Muscle layer of colon (tissue), 2 donors: ENCODE results near the gene ZSWIM6.

Experiments used
- H3K27ac ChIP-seq: one replicate; pipeline ENCODE4 v1.7.0; 2013; ENCODE audit warnings: low read depth, mild to moderate bottlenecking, low read length, moderate library complexity
- H3K27me3 ChIP-seq, 2 donors: one replicate each; pipeline ENCODE4 v1.7.0; 2013; ENCODE audit warnings: low read length in 2 of 2, mild to moderate bottlenecking in 2 of 2; ENCODE audit not compliant: insufficient read depth in 2 of 2, control insufficient read depth in 1 of 2
- H3K36me3 ChIP-seq: one replicate; pipeline ENCODE4 v1.7.0; 2013; ENCODE audit warnings: mild to moderate bottlenecking, low read length; ENCODE audit not compliant: insufficient read depth
- H3K4me1 ChIP-seq: one replicate; pipeline ENCODE4 v1.7.0; 2013; ENCODE audit warnings: mild to moderate bottlenecking, low read length; ENCODE audit not compliant: insufficient read depth
- H3K4me3 ChIP-seq, 2 donors: one replicate each; pipeline ENCODE4 v1.7.0; 2013; ENCODE audit warnings: low read length in 2 of 2, low read depth in 1 of 2, mild to moderate bottlenecking in 1 of 2, moderate library complexity in 1 of 2
- H3K9ac ChIP-seq: one replicate; pipeline ENCODE4 v1.7.0; 2013; ENCODE audit warnings: low read length
- H3K9me3 ChIP-seq: one replicate; pipeline ENCODE4 v1.7.0; 2013; ENCODE audit warnings: mild to moderate bottlenecking, low read length
- donor health status: abdominal sarcoma.
- donor health status: Adenocarcinoma of cecum.

Gene ZSWIM6

DNA sequence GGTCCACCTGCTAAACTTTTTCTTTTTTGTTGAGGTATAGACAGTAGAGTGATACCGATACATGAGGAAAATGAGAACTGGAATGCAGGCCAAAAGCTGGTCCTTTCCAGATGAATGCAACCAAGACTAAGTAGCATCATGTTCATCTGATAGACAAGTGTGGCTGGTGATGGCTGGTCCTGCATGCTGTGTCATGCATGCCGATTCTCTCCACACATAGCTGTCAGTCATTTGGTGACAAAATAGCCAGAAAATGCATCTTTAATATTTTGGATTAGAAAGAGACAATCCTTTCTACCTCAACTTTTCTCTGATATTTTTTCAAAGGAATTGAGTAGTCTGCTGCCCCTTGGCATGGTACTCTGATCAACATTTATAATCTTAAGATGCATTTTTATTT, 49.9 kb downstream of the ZSWIM6 start:
- Histone ChIP-seq H3K4me1 (peaks cover 20% of the 10 kb centered on the region), H3K27me3 (no peaks in the 10 kb centered on the region), H3K27ac (no peak overlapping the region), H3K9me3 (no peaks in the 10 kb centered on the region), H3K4me3 (no peak overlapping the region), H3K36me3 (no peaks in the 10 kb centered on the region), H3K9ac (no peak overlapping the region)

DNA sequence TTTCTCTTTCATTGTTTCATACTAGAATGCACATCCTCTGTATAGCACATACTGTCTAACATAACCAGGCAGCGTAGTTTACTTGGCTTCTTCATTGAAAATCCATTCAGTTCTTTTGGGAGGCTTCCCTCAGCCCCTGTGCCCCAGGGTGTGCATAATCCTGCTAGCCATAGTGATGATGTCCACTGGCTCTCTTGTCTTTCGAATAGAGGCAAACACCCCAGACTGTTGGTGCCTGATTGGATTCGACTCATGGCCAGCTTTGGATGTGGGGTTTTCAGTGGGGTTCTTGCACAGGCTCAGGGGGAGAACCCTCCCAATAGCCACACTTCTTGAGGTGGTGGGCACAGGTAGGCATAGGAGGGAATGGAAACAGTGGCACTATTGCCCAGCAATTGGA, 53.6 kb downstream of the ZSWIM6 start:
- Histone ChIP-seq H3K4me1 (peaks cover 21% of the 10 kb centered on the region), H3K36me3 (no peaks in the 10 kb centered on the region), H3K4me3 (no peak overlapping the region), H3K27ac (no peak overlapping the region), H3K9me3 (no peaks in the 10 kb centered on the region), H3K9ac (no peak overlapping the region), H3K27me3 (no peaks in the 10 kb centered on the region)

DNA sequence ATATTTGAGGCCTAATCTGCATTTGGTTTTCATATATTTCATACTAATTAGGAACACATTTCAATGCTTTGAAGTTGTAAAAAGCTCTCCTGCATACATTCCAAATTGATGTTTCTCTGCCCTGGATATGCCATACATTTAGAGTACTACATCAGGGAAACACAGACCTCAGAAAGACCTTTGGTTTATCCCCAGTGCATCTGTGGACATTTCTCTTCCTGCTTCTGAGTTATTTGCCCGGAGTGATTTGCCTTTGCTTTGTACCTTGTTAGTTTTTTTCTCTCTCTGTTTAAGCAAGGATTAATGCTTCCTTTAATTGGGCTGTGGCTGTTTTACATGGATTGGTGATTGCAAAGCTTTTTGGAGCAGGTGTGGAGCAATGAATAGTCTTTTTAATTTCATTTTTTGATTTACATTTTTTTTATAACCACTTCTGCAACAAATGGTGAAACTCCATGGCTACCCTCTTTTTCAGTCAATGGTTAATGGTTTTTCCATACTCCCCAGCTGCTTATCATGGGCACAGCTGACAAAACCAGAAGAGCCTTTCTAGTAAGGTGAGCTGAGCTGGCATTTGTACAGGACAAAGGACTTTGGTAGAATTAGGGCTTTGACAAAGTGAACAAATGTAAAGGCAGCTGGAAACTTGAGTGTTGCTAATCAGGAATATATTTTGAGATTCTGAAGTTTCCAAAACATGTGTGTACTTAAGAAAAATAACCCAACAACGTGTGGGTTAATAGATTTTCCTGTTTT, 54.2 kb downstream of the ZSWIM6 start:
- H3K36me3 ChIP-seq, result no peaks in the 10 kb centered on the region
- no peak overlapping the region for H3K4me3 ChIP-seq
- no peak overlapping the region for H3K9ac ChIP-seq
- no peaks in the 10 kb centered on the region for H3K9me3 ChIP-seq
- H3K4me1 ChIP-seq, result peaks cover 21% of the 10 kb centered on the region
- H3K27me3 ChIP-seq, result no peaks in the 10 kb centered on the region
- no peak overlapping the region for H3K27ac ChIP-seq

DNA sequence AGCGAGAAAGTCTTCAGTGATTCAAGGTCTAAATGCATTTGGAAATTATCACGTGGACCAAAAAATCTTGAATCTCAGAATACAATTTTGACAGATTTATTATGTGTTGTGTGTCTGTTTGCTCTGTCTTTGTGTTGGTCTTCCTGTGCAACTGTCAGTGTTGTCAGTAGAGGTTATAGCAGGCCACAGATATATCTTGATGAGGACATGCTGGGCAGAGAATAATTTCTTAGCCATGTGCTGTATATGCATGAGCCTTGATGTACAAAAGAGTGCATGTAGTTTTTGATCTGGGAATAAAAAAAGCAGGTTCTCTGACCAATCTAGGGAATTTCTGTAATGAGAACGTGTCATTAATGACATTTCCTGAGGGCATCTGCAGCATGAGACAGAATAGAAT, 57.6 kb downstream of the ZSWIM6 start:
- Histone ChIP-seq H3K27ac (no peak overlapping the region), H3K4me3 (no peak overlapping the region), H3K4me1 (peaks cover 21% of the 10 kb centered on the region), H3K36me3 (no peaks in the 10 kb centered on the region), H3K9ac (no peak overlapping the region), H3K9me3 (no peaks in the 10 kb centered on the region), H3K27me3 (no peaks in the 10 kb centered on the region)

DNA sequence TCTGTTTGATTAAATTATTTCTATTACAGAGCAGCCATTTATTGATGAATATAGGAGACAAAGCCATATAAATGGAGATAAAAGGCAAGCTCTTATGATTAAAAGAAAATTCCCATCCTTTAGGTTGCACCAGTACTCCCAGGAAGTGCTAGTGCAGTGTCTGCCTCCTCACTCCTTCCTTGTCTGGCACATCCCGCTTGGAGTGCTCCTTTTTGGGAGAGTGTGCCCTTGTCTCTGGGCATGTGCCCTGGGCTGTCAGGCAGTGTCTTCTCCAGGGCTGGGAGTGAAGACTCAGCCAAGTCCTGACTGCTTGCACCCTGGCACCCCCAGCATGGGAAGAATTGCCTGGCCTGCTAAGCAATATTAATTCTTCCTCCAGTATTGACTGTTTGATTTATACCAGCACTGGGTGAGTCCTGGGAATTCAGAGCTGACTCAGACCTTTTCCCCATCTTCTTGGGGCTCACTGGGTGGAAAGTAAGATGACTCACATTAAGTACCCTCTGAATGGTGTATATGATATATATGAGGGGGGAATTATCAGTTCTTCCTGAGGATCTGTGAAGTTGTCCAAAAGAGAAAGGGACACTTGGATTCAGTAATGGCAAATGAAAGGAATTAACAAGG, 62.1 kb downstream of the ZSWIM6 start:
- H3K4me3 ChIP-seq, result no peak overlapping the region
- H3K9me3 ChIP-seq, result no peaks in the 10 kb centered on the region
- no peaks in the 10 kb centered on the region for H3K36me3 ChIP-seq
- H3K9ac ChIP-seq, result no peak overlapping the region
- no peak overlapping the region for H3K27ac ChIP-seq
- H3K4me1 ChIP-seq, result no peaks in the 10 kb centered on the region
- no peaks in the 10 kb centered on the region for H3K27me3 ChIP-seq

DNA sequence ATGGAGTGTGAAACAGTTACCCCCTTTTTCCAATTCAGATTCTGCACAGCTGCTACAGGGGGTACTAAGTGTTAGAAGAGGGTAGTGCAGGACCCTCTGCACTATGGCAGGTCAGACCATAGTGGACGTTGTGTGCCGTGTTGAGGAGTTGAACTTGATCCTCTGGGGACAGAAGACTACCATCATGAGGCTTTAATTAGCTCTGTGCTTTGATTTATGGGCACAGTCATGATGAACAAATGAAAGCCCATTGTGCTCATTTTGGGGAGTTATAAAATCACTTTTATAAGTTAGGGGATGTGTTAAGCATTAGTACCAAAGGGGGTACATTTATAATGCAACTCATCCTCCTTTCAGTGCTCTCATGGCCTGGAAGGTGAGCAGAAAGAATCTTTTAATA, 62.7 kb downstream of the ZSWIM6 start:
- Histone ChIP-seq H3K4me1 (no peaks in the 10 kb centered on the region), H3K36me3 (no peaks in the 10 kb centered on the region), H3K27me3 (no peaks in the 10 kb centered on the region), H3K9me3 (no peaks in the 10 kb centered on the region), H3K9ac (no peak overlapping the region), H3K27ac (no peak overlapping the region), H3K4me3 (no peak overlapping the region)

DNA sequence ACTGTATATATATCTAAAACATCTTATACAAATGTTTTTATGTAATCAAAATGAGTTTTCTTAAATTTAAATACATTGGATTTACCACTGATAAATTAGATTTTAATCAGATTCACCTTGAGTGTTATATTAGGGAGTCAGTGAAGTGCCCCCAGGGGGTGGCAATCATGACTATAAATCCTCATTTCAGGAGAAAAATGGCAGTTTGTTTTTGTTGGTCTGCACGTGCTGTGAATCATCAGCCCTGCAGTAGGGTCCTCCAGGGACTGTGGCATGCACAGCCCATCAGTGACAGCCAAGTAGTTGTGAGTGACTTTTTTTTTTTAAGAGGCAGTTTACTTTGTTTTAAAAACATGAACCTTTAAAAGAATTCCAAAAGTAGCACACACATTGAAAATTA, 65.2 kb downstream of the ZSWIM6 start:
- Histone ChIP-seq H3K36me3 (no peaks in the 10 kb centered on the region), H3K4me3 (no peak overlapping the region), H3K4me1 (peaks cover 19% of the 10 kb centered on the region), H3K9ac (no peak overlapping the region), H3K9me3 (no peaks in the 10 kb centered on the region), H3K27me3 (no peaks in the 10 kb centered on the region), H3K27ac (no peak overlapping the region)

DNA sequence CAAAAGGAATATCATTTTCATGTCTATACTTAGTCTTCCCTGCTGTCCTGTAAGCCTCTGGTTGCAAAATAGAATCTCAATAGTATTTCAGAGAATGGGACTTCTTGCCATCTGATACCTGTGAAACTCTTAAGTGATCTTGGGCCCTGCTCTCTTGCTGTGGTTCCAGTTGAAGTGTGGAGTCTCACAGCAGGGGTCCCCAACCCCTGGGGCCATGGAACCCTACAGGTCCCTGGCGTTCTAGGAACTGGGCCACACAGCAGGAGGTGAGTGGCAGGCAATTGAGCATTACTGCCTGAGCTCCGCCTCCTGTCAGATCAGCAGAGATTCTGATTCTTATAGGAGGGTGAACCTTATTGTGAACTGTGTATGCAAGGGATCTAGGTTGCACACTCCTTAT, 65.9 kb downstream of the ZSWIM6 start:
- H3K36me3 ChIP-seq, result no peaks in the 10 kb centered on the region
- H3K9me3 ChIP-seq, result no peaks in the 10 kb centered on the region
- H3K4me3 ChIP-seq, result no peak overlapping the region
- H3K4me1 ChIP-seq, result peaks cover 22% of the 10 kb centered on the region
- H3K27ac ChIP-seq, result no peak overlapping the region
- no peaks in the 10 kb centered on the region for H3K27me3 ChIP-seq
- no peak overlapping the region for H3K9ac ChIP-seq

DNA sequence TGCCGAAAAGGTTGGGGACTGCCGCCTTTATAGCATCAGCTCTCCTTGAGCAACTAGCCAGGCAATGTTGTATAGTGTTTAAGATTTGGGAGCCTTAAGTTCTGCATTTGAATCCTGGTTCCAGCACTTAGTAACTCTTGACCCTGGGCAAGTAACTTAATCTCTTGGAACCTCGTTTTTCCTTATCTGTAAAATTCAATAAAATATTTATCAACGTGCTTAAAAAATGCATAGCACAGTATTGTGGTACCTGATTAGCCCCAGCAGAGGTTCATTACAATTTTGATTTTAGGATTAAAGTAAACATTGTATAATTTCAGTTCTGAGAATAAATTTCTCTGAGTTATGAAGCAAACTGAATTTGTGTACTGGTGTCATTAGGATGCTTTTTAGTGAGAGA, 66.4 kb downstream of the ZSWIM6 start:
- Histone ChIP-seq H3K4me3 (no peak overlapping the region), H3K36me3 (no peaks in the 10 kb centered on the region), H3K9me3 (no peaks in the 10 kb centered on the region), H3K27me3 (no peaks in the 10 kb centered on the region), H3K27ac (no peak overlapping the region), H3K9ac (no peak overlapping the region), H3K4me1 (peaks cover 22% of the 10 kb centered on the region)

DNA sequence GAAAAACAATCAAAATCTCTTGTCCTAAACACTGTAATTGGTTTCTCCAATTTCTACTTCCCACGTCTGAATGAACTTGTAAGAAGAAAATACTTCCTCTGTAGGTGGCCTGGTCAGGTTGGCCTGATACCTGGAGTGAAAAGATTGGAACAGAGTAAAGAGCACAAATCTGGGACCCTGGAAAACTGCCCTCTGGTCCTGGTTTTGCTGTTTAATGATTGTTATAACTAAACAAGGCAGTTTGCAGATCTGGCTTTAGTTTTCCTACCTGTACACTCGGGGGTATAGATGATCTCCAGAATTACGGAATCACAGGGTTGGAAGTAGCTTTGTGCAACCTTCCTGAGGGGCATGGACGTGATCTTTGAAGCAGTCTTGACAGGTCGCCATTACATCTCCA, 67.6 kb downstream of the ZSWIM6 start:
- peaks cover 22% of the 10 kb centered on the region for H3K4me1 ChIP-seq
- H3K27ac ChIP-seq, result no peak overlapping the region
- H3K4me3 ChIP-seq, result no peak overlapping the region
- no peaks in the 10 kb centered on the region for H3K36me3 ChIP-seq
- H3K9me3 ChIP-seq, result no peaks in the 10 kb centered on the region
- H3K9ac ChIP-seq, result no peak overlapping the region
- no peaks in the 10 kb centered on the region for H3K27me3 ChIP-seq

DNA sequence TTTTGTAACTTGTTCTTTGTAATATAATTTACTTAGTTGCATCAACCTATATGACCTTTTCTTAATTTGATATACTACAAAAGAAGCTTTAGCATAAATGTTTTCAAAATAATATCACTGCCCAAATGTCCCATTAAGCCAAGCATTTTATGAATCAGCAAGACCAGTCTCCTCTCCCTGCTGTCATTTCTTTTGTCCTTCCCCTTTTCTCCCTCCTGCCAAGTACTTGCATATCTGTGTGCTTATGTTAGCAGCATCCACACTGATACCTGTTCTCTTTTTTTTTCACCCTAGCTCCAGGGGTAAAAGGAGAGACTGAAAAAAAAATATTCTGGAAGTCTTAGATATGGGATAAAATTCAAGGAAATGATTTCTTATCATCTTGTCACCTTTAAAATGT, 69.7 kb downstream of the ZSWIM6 start:
- Histone ChIP-seq H3K4me1 (peaks cover 22% of the 10 kb centered on the region), H3K27me3 (no peaks in the 10 kb centered on the region), H3K9ac (no peak overlapping the region), H3K4me3 (no peak overlapping the region), H3K27ac (no peak overlapping the region), H3K9me3 (no peaks in the 10 kb centered on the region), H3K36me3 (no peaks in the 10 kb centered on the region)

DNA sequence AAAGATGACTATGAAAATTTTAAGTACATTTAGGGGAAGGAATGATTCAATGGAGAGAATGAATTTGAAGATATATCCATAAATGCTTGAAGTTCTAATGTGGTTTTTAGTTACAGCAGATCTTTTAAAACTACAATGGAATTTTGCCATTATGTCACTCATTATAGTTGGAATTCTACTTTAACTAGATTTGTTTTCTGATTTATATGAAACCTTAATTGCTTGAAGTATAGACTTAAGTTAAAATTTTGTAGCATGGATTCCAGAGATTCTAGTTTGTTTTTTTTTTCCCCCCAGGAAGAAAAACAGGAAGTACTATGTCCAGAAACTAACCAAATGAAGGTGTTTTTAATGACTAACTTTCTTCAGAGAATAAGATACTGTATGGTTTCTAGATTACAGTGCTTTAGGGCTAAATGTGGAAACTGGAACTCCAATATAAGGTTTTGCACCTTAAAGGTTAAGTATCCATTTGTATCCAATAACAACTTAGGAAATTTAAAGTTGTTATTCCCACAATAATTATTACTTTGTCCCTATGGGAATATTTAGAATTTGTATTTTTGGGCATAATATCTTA, 70.3 kb downstream of the ZSWIM6 start:
- Histone ChIP-seq H3K27ac (no peak overlapping the region), H3K9me3 (no peaks in the 10 kb centered on the region), H3K27me3 (no peaks in the 10 kb centered on the region)

More for the DNA sequence above, 70.3 kb downstream of the ZSWIM6 start:
- Histone ChIP-seq H3K4me3 (no peak overlapping the region), H3K9ac (no peak overlapping the region), H3K4me1 (peaks cover 22% of the 10 kb centered on the region), H3K36me3 (no peaks in the 10 kb centered on the region)
